Astrocyte of the cerebellum (primary cell): ENCODE results near the gene CHN2.

Source experiments
- DNase-seq: peaks from one replicate; pipeline ENCODE4 v3.0.0-alpha.2; 2011; ENCODE audit warnings: low read depth
- H3K4me3 ChIP-seq: 2 replicates; pipeline ENCODE4 v1.5.1; 2011; ENCODE audit warnings: mild to moderate bottlenecking, low read depth, low read length, moderate library complexity
- in situ Hi-C: cut with HindIII; loops from 2 replicates; pipeline ENCODE4 v1.10.0; 2017; ENCODE audit warnings: low sequenced_read_pairs
- TF ChIP-seq, protein P1 (sequence below): IDR thresholded peaks from 2 replicates; pipeline ENCODE4 v1.5.1; 2012; ENCODE audit warnings: low read length, low read depth, moderate library complexity, mild to moderate bottlenecking; ENCODE audit errors: missing control alignments

Gene CHN2

DNA sequence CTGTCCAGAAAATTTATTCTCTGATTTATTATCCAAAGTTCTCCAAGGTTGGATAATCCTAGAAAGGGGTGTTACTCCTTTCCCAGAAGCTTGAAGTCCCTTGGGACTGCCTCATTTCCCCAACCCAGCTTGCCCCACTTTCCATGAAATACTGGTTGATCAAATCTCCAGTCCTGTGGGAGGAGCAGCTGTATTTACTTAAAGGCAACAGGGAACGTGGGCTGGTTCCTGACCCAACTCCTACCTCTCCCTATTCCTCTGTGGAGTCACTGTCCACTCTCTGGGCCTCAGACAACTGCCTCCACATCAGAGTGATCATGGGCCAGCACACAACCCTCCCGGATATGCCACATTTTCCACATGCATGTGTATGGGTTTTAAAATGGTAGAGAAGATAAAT lies 202.8 kb downstream of the CHN2 start:
- no peak for DNase-seq
- TF ChIP-seq, protein P1, sequence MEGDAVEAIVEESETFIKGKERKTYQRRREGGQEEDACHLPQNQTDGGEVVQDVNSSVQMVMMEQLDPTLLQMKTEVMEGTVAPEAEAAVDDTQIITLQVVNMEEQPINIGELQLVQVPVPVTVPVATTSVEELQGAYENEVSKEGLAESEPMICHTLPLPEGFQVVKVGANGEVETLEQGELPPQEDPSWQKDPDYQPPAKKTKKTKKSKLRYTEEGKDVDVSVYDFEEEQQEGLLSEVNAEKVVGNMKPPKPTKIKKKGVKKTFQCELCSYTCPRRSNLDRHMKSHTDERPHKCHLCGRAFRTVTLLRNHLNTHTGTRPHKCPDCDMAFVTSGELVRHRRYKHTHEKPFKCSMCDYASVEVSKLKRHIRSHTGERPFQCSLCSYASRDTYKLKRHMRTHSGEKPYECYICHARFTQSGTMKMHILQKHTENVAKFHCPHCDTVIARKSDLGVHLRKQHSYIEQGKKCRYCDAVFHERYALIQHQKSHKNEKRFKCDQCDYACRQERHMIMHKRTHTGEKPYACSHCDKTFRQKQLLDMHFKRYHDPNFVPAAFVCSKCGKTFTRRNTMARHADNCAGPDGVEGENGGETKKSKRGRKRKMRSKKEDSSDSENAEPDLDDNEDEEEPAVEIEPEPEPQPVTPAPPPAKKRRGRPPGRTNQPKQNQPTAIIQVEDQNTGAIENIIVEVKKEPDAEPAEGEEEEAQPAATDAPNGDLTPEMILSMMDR: no peak
- in situ Hi-C loops: no loop called here
- H3K4me3 ChIP-seq: no peak overlapping the region

- in situ Hi-C loops: no loop called here
- TF ChIP-seq, protein P1: no peak
- H3K4me3 ChIP-seq: no peak overlapping the region
- no peak for DNase-seq
Observed at GRCh38 chr7:29398011-29398410, 203.4 kb downstream of the CHN2 start.

DNA sequence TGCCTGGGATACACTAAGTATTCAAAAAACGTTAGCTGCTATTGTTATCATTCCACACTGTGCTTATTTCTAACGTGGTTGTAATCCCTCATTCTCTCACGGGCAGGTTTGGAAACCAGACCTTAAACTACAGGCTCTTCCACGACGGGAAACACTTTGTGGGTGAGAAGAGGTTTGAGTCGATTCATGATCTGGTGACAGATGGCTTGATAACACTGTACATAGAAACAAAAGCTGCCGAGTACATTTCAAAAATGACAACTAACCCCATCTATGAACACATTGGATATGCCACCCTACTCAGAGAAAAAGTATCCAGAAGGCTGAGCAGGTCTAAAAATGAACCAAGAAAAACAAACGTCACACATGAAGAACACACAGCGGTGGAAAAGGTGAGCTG lies 205.9 kb downstream of the CHN2 start:
- in situ Hi-C loops: no loop called here
- DNase-seq: no peak
- TF ChIP-seq, protein P1: no peak
- H3K4me3 ChIP-seq: no peak overlapping the region

DNA sequence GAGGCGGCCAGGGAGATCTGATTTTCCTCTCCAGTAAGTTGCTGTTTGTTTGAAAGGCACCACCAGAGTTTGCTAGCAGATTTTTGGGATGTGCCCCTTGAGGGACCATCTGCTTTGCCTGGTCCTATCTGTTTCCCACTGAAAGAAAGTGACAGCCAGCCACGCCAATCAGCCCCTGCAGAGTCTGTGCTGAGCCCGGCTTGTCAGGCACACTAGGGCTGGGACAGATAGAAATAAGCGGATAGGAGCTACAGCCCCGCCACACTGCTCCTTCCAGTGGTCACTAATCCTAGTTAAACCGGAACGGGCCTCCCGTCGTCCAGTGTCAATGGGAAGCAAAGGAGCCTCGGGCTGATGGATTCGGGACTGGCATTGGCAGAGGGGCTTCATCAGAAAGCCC lies 207.2 kb downstream of the CHN2 start:
- no peak overlapping the region for H3K4me3 ChIP-seq
- TF ChIP-seq, protein P1: no peak
- DNase-seq: no peak
- in situ Hi-C loops: no loop called here

DNA sequence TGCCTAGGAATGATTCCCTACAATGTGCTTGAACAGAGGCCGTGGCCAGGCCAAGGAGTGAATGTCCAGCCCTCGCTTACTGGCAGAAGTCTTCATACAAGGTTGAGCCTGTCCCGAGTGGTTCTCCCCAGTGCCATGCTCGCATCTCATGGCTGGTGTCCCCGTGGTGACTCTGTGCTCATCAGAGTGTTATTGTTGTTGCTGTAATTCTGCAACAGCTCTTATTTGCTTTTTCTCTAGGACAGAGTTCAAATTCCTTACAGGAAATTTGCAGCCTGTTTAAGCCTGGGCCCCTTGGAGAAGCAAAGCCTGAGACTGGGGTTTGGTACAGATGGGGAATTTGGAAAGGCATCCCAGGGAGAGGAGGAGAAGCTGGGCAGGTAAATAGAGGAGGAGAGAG lies 211.3 kb downstream of the CHN2 start:
- no peak overlapping the region for H3K4me3 ChIP-seq
- DNase-seq: no peak
- TF ChIP-seq, protein P1: no peak
- in situ Hi-C loops: no loop called here

DNA sequence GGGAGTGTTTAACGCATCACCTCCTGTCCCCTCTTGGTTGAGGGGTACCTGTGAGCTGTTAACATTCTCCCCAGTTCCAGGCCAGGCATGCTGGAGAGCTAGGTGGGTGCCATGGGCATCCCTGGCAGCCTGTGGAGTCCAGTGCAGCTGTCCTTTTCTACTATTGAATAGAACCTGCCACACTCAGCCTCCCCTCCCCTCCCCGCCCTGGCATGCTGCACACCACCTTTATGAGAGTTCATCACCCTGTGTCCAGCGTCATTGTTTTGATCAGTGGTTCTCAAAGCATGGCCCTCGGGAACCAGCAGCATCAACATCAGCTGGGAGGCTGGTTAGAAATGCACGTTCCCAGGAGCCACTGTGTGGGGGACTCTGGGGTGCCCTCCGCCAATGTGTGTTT lies 211.8 kb downstream of the CHN2 start:
- no peak for DNase-seq
- H3K4me3 ChIP-seq: no peak overlapping the region
- TF ChIP-seq, protein P1: no peak
- in situ Hi-C loops: no loop called here

GRCh38 chr7:29408841-29409243 lies 214.3 kb downstream of the CHN2 start:
- peak; percentile 53 for DNase-seq
- H3K4me3 ChIP-seq: no peak overlapping the region
- in situ Hi-C loops: no loop called here
- TF ChIP-seq, protein P1: peak; percentile 71
